Measurements from ENCODE around the gene KCNJ12. TPM values are rescaled to one million over a fixed set of nuclear protein-coding genes. Genes with fewer than 3 reads are reported as not detected.
"Not testable (repeated sequence)": the region's sequence is repeated elsewhere in the genome, so short reads cannot be mapped to it uniquely, and the experiment has no call there.

KCNJ12 gene
- total RNA-seq, 1 donor from 2014 or later: 13.2 TPM

GRCh38 chr17:21417921-21418320 lies 41.8 kb downstream of the KCNJ12 start:
- H3K27me3 ChIP-seq: no peaks in the 10 kb centered on the region
- DNase-seq (ENCODE audit: low spot score in 2 of 2): peak in 1 of 2 donors; percentile 47
- H3K27ac ChIP-seq: no peak overlapping the region
- no peak overlapping the region for H3K4me3 ChIP-seq
- no peak for TF ChIP-seq CTCF (IDR thresholded peaks at IDR 0.05)
- H3K9me3 ChIP-seq: no peaks in the 10 kb centered on the region
- H3K4me1 ChIP-seq: no peaks in the 10 kb centered on the region
- H3K36me3 ChIP-seq: no peaks in the 10 kb centered on the region
- intact Hi-C loops (cut with DNase I): no loop called here

- Histone ChIP-seq H3K9me3 (no peaks in the 10 kb centered on the region), H3K4me3 (no peak overlapping the region), H3K27ac (no peak overlapping the region), H3K27me3 (no peaks in the 10 kb centered on the region), H3K4me1 (no peaks in the 10 kb centered on the region), H3K36me3 (no peaks in the 10 kb centered on the region)
- peak in 1 of 2 donors; percentile 57 for DNase-seq (ENCODE audit: low spot score in 2 of 2)
- intact Hi-C loops (cut with DNase I): no loop called here
- TF ChIP-seq CTCF (IDR thresholded peaks at IDR 0.05): no peak
Measured at GRCh38 chr17:21418446-21419298, 42.5 kb downstream of the KCNJ12 start.

- Histone ChIP-seq H3K4me1 (no peaks in the 10 kb centered on the region), H3K36me3 (no peaks in the 10 kb centered on the region), H3K27me3 (no peaks in the 10 kb centered on the region), H3K4me3 (no peak overlapping the region), H3K27ac (no peak overlapping the region), H3K9me3 (no peaks in the 10 kb centered on the region)
- intact Hi-C loops (cut with DNase I): no loop called here
- no peak for TF ChIP-seq CTCF (IDR thresholded peaks at IDR 0.05)
- DNase-seq (ENCODE audit: low spot score in 2 of 2): peak in 1 of 2 donors; percentile 61
Measured at GRCh38 chr17:21419299-21420239, 43.4 kb downstream of the KCNJ12 start.

- H3K9me3 ChIP-seq; H3K36me3 ChIP-seq; H3K27me3 ChIP-seq; H3K4me3 ChIP-seq; H3K27ac ChIP-seq; H3K4me1 ChIP-seq; intact Hi-C loops (cut with DNase I): not testable (repeated sequence)
- DNase-seq (ENCODE audit: low spot score in 2 of 2): peak in 1 of 2 donors; percentile 54
Measured at GRCh38 chr17:21420503-21421090, 44.4 kb downstream of the KCNJ12 start.

- H3K36me3 ChIP-seq: not testable (repeated sequence)
Measured at GRCh38 chr17:21421421-21422310, 45.5 kb downstream of the KCNJ12 start.

GRCh38 chr17:21422311-21423189 lies 46.4 kb downstream of the KCNJ12 start:
- peak in 1 of 2 donors; percentile 44 for DNase-seq (ENCODE audit: low spot score in 2 of 2)
- H3K9me3 ChIP-seq; H3K36me3 ChIP-seq; H3K4me3 ChIP-seq; H3K27ac ChIP-seq; H3K4me1 ChIP-seq; H3K27me3 ChIP-seq; intact Hi-C loops (cut with DNase I): not testable (repeated sequence)

More at GRCh38 chr17:21421421-21422310, 45.5 kb downstream of the KCNJ12 start:
- H3K9me3 ChIP-seq; H3K27ac ChIP-seq; H3K4me3 ChIP-seq; H3K27me3 ChIP-seq; intact Hi-C loops (cut with DNase I); H3K4me1 ChIP-seq: not testable (repeated sequence)
- peak in 1 of 2 donors; percentile 54 for DNase-seq (ENCODE audit: low spot score in 2 of 2)

GRCh38 chr17:21423190-21423493 lies 47.0 kb downstream of the KCNJ12 start:
- H3K4me1 ChIP-seq; H3K4me3 ChIP-seq; H3K27ac ChIP-seq; H3K9me3 ChIP-seq; DNase-seq (ENCODE audit: low spot score in 2 of 2); H3K27me3 ChIP-seq; intact Hi-C loops (cut with DNase I); H3K36me3 ChIP-seq: not testable (repeated sequence)

GRCh38 chr17:21424697-21425096 lies 48.5 kb downstream of the KCNJ12 start:
- intact Hi-C loops (cut with DNase I); H3K36me3 ChIP-seq; DNase-seq (ENCODE audit: low spot score in 2 of 2); H3K4me3 ChIP-seq; H3K9me3 ChIP-seq; H3K4me1 ChIP-seq; H3K27ac ChIP-seq; H3K27me3 ChIP-seq: not testable (repeated sequence)
